A673 (cell line): ENCODE measurements around the gene NVL. TPM values are rescaled to one million over a fixed set of nuclear protein-coding genes. Genes with fewer than 3 reads are reported as not detected.
A peak's percentile ranks its signal among the peaks of the same experiment; 100 is the strongest.

ENCODE experiments used
- BruUV-seq: library from RNA; stranded (reverse); fragments of 400-500 nt; replicated peaks from 2 replicates; lab custom pipeline; 2021; lab: Mats Ljungman, UMichigan
- CTCF ChIA-PET: fragments of 300-600 bp; sonication (Branson Sonifier 250); formaldehyde crosslinking; loops from one replicate; lab custom pipeline; 2022; ENCODE audit warnings: antibody characterized with exemption; lab: Charles Lee
- POLR2A ChIA-PET: fragments of 300-600 bp; sonication (Branson Sonifier 250); formaldehyde crosslinking; loops from one replicate; lab custom pipeline; 2022; ENCODE audit warnings: antibody characterized with exemption; ENCODE audit not compliant: low non-redundant PET; lab: Charles Lee
- DNase-seq: peaks from one replicate; pipeline ENCODE4 v3.0.0-alpha.2; 2015; ENCODE audit warnings: low spot score
- H3K27ac ChIP-seq: fragments of 200-600 bp; sonication (generic); 2 replicates; pipeline ENCODE4 v1.5.1; 2016; ENCODE audit warnings: mixed run types, low read depth, mild to moderate bottlenecking, mixed read lengths, antibody characterized with exemption, low read length; ENCODE audit not compliant: poor library complexity, severe bottlenecking
- H3K27me3 ChIP-seq: fragments of 200-600 bp; sonication (generic); replicated peaks from 2 replicates; pipeline ENCODE4 v1.6.1; 2017; ENCODE audit warnings: mixed run types, low read depth, mild to moderate bottlenecking, mixed read lengths, antibody characterized with exemption, low read length; ENCODE audit not compliant: insufficient read depth, poor library complexity
- H3K36me3 ChIP-seq: fragments of 200-600 bp; sonication (generic); 2 replicates; pipeline ENCODE4 v1.6.1; 2016; ENCODE audit warnings: mixed run types, mild to moderate bottlenecking, mixed read lengths, antibody characterized with exemption, low read length; ENCODE audit not compliant: insufficient read depth, poor library complexity, severe bottlenecking
- H3K4me1 ChIP-seq: fragments of 200-600 bp; sonication (generic); 2 replicates; pipeline ENCODE4 v1.6.1; 2017; ENCODE audit warnings: mixed run types, mild to moderate bottlenecking, mixed read lengths, antibody characterized with exemption, low read length; ENCODE audit not compliant: insufficient read depth, poor library complexity, severe bottlenecking
- H3K4me3 ChIP-seq: fragments of 200-600 bp; sonication (generic); 2 replicates; pipeline ENCODE4 v1.5.1; 2016; ENCODE audit warnings: low read depth, mixed run types, mild to moderate bottlenecking, mixed read lengths, low read length; ENCODE audit not compliant: poor library complexity, severe bottlenecking
- H3K9me3 ChIP-seq: fragments of 200-600 bp; sonication (generic); 2 replicates; pipeline ENCODE4 v1.6.1; 2016; ENCODE audit warnings: mixed run types, low read depth, mild to moderate bottlenecking, mixed read lengths, antibody characterized with exemption, low read length; ENCODE audit not compliant: poor library complexity, severe bottlenecking
- CTCF ChIP-seq: fragments of 300-800, 200-600 bp; sonication (generic); conservative IDR thresholded peaks from 2 replicates; pipeline ENCODE4 v1.5.1; 2017; ENCODE audit warnings: low read depth, mild to moderate bottlenecking, antibody characterized with exemption, low read length, moderate library complexity, mixed read lengths
- EZH2 ChIP-seq: fragments of 200-600 bp; sonication (generic); IDR thresholded peaks from 2 replicates; pipeline ENCODE4 v1.6.1; 2017; ENCODE audit warnings: borderline replicate concordance, low read depth, mild to moderate bottlenecking, mixed read lengths, antibody characterized with exemption, low read length; ENCODE audit not compliant: poor library complexity, severe bottlenecking
- intact Hi-C: fragments of 100-400 bp; cut with micrococcal nuclease; formaldehyde crosslinking; loops from one replicate; pipeline ENCODE4 v1.10.0; 2022; ENCODE audit not compliant: unreplicated experiment
- total RNA-seq: library from RNA; stranded (reverse); gene quantifications from 2 replicates; pipeline ENCODE4 v1.2.3, GENCODE V29; 2021

NVL gene
- total RNA-seq, 1 experiment from 2014 or later: 54.8 TPM

GRCh38 chr1:224203243-224204016 lies 126.5 kb downstream of the NVL start:
- Histone ChIP-seq H3K27me3 (no peaks in the 10 kb centered on the region), H3K4me1 (peaks cover 11% of the 10 kb centered on the region), H3K36me3 (no peaks in the 10 kb centered on the region), H3K4me3 (no peak overlapping the region), H3K9me3 (no peaks in the 10 kb centered on the region), H3K27ac (no peak overlapping the region)
- peak; percentile 32 for DNase-seq
- POLR2A ChIA-PET: no interaction called here
- intact Hi-C loops: no loop called here
- CTCF ChIA-PET: no interaction called here
- BruUV-seq: no TSS peak
- TF ChIP-seq CTCF: no peak
- TF ChIP-seq EZH2: no peak

- ChIA-PET POLR2A (no interaction called here), CTCF (no interaction called here)
- DNase-seq: no peak
- no TSS peak for BruUV-seq
- intact Hi-C loops: no loop called here
- no peak overlapping the region for H3K27ac ChIP-seq
- no peak overlapping the region for H3K4me3 ChIP-seq
- TF ChIP-seq EZH2: no peak
- no peak for TF ChIP-seq CTCF
- no peaks in the 10 kb centered on the region for H3K27me3 ChIP-seq
- H3K4me1 ChIP-seq: peaks cover 16% of the 10 kb centered on the region
- H3K36me3 ChIP-seq: no peaks in the 10 kb centered on the region
- H3K9me3 ChIP-seq: no peaks in the 10 kb centered on the region
These were observed 128.1 kb downstream of the NVL start for GRCh38 chr1:224201853-224202252.

DNA sequence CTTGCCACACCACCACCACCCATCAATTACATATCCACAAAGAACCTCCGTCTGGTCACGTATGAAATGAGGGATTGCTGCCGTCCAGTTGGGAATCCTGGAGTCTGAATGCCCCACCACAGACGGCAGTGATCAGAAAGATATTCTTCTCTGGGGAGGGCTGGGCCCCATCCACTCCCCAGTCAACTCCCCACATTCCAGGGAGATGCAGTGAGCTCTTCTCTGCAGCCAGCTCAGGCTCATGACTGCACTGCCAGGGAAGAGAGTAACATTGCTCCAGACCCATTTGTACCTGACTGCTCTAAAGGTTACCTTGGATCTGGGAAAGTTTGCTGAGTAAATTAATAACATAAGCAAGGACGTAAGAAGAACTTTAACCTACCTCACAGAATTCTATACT lies 128.6 kb downstream of the NVL start:
- POLR2A ChIA-PET: interaction anchor here (0.6 kb wide), 1 partner anchor 42 kb away, joined by 3 read pairs; no protein-coding TSS in a partner anchor
- no peaks in the 10 kb centered on the region for H3K9me3 ChIP-seq
- BruUV-seq: no TSS peak

More for the DNA sequence above, 128.6 kb downstream of the NVL start:
- Histone ChIP-seq H3K36me3 (no peaks in the 10 kb centered on the region), H3K4me3 (no peak overlapping the region), H3K27ac (no peak overlapping the region), H3K27me3 (no peaks in the 10 kb centered on the region), H3K4me1 (peaks cover 20% of the 10 kb centered on the region)
- intact Hi-C loops: no loop called here
- CTCF ChIA-PET: no interaction called here
- no peak for DNase-seq
- TF ChIP-seq EZH2 (no peak), CTCF (no peak)
